Measurements from ENCODE around the gene SRGAP1. TPM values are rescaled to one million over a fixed set of nuclear protein-coding genes. Genes with fewer than 3 reads are reported as not detected.

Gene SRGAP1
- total RNA-seq, 2 experiments from 2014 or later: 0.02 TPM; not detected in 1

DNA sequence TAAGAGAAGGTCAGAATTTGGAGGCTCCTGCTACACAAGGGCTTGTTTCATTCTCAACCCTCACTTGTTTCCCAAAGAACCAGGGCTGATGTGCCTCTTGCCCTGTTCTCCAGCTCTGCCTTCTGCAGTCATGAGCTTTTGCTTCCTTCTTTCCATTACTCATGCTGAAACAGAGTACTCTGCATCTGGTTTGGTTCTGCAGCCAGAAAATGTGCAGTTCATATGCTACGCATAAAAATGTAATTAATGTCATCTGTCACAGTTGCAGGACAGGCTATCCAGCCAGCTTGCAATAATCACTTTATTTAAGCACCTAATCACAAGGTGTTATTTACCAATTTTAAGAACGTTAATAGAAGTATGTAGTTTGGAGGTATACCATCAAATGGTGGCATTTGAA lies 150.2 kb downstream of the SRGAP1 start:
- no peak overlapping the region for H3K4me3 Mint-ChIP-seq

GRCh38 chr12:63995512-63995911 lies 151.0 kb downstream of the SRGAP1 start:
- intact Hi-C loops (cut with micrococcal nuclease): no loop called here
- H3K4me3 Mint-ChIP-seq: no peak overlapping the region
- no peaks in the 10 kb centered on the region for H3K4me1 Mint-ChIP-seq (ENCODE audit: low read depth)
- H3K27ac Mint-ChIP-seq: no peak overlapping the region
- H3K27me3 Mint-ChIP-seq (ENCODE audit: low read depth): peaks cover 11% of the 10 kb centered on the region
- H3K9me3 Mint-ChIP-seq: no peaks in the 10 kb centered on the region
- DNase-seq: no peak
- no peaks in the 10 kb centered on the region for H3K36me3 Mint-ChIP-seq (ENCODE audit: low read depth)
- CTCF ChIA-PET: no interaction called here

More for the DNA sequence above, 150.2 kb downstream of the SRGAP1 start:
- Mint-ChIP-seq H3K36me3 (ENCODE audit: low read depth) (no peaks in the 10 kb centered on the region), H3K27me3 (ENCODE audit: low read depth) (peaks cover 10% of the 10 kb centered on the region), H3K4me1 (ENCODE audit: low read depth) (no peaks in the 10 kb centered on the region), H3K9me3 (no peaks in the 10 kb centered on the region), H3K27ac (no peak overlapping the region)
- no peak for DNase-seq
- CTCF ChIA-PET: no interaction called here
- intact Hi-C loops (cut with micrococcal nuclease): no loop called here

DNA sequence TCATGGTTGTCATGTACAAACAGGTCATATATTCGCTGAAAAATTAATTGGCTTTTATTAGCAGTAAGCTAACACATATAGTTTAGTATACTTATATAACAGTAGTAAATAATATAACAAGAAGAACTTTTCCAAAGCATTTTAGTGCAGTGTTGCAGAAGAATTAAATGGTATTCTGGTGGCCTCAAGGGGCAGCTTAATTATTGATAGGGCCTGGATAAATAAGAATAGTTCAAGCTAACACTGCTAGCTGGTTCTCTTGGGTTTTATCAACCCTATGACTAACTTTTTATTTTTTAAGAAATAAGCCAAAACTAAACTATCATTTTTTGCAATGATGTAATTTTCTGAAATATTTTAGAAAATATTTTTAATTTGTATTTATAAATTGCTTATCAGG lies 152.1 kb downstream of the SRGAP1 start:
- no peak overlapping the region for H3K27ac Mint-ChIP-seq
- DNase-seq: no peak
- intact Hi-C loops (cut with micrococcal nuclease): no loop called here
- peaks cover 13% of the 10 kb centered on the region for H3K27me3 Mint-ChIP-seq (ENCODE audit: low read depth)
- H3K36me3 Mint-ChIP-seq (ENCODE audit: low read depth): no peaks in the 10 kb centered on the region
- H3K9me3 Mint-ChIP-seq: no peaks in the 10 kb centered on the region
- CTCF ChIA-PET: no interaction called here
- no peak overlapping the region for H3K4me3 Mint-ChIP-seq
- no peaks in the 10 kb centered on the region for H3K4me1 Mint-ChIP-seq (ENCODE audit: low read depth)

DNA sequence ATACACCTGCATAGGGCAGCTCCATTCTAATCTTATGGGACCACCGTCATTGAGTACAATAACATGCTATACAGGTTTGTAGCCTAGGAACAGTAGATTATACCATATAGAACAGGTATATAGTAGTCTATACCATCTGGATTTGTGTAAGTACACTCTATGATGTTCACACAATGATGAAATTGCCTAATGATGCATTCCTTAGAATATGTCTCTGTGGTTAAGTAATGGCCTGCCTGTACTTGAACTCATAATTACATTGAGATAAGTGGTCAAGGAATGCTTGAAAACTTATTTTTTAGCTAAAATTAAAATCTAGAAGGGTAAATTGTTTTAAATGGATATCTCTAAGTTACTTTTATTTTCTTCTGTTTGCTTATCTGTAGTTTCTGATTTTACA lies 152.7 kb downstream of the SRGAP1 start:
- intact Hi-C loops (cut with micrococcal nuclease): no loop called here
- no peak for DNase-seq
- no peak overlapping the region for H3K27ac Mint-ChIP-seq
- peaks cover 13% of the 10 kb centered on the region for H3K27me3 Mint-ChIP-seq (ENCODE audit: low read depth)
- CTCF ChIA-PET: no interaction called here
- no peaks in the 10 kb centered on the region for H3K9me3 Mint-ChIP-seq
- no peaks in the 10 kb centered on the region for H3K36me3 Mint-ChIP-seq (ENCODE audit: low read depth)
- no peak overlapping the region for H3K4me3 Mint-ChIP-seq
- no peaks in the 10 kb centered on the region for H3K4me1 Mint-ChIP-seq (ENCODE audit: low read depth)

GRCh38 chr12:63998584-63998983 lies 154.1 kb downstream of the SRGAP1 start:
- H3K9me3 Mint-ChIP-seq: peaks cover 2% of the 10 kb centered on the region
- peaks cover 11% of the 10 kb centered on the region for H3K27me3 Mint-ChIP-seq (ENCODE audit: low read depth)
- H3K4me3 Mint-ChIP-seq: no peak overlapping the region
- no peaks in the 10 kb centered on the region for H3K4me1 Mint-ChIP-seq (ENCODE audit: low read depth)
- intact Hi-C loops (cut with micrococcal nuclease): no loop called here
- H3K36me3 Mint-ChIP-seq (ENCODE audit: low read depth): no peaks in the 10 kb centered on the region
- no peak overlapping the region for H3K27ac Mint-ChIP-seq
- CTCF ChIA-PET: no interaction called here
- DNase-seq: no peak

DNA sequence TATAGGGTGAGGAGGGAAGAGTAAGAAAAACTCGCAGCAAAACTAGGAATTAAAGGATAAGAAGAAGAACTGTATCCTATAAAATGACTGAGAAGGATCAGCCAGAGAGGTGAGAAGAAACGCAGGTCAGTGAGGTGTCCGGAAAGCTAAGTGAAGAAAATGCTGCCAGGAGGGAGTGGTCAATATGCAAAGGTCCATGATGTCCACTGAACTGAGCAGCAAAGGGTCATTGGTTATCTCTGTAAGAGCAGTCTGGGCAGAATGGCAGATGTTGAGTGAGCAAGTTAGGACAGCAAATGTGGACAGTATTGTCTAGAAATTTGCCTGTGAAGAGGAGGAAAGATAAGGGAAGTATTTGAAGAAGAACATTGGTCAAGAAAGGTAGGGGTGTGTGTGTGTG lies 155.4 kb downstream of the SRGAP1 start:
- Mint-ChIP-seq H3K4me1 (ENCODE audit: low read depth) (no peaks in the 10 kb centered on the region), H3K9me3 (peaks cover 2% of the 10 kb centered on the region), H3K36me3 (ENCODE audit: low read depth) (no peaks in the 10 kb centered on the region), H3K27ac (no peak overlapping the region), H3K27me3 (ENCODE audit: low read depth) (peaks cover 8% of the 10 kb centered on the region), H3K4me3 (no peak overlapping the region)
- intact Hi-C loops (cut with micrococcal nuclease): no loop called here
- no peak for DNase-seq
- CTCF ChIA-PET: no interaction called here

GRCh38 chr12:64001439-64001838 lies 156.9 kb downstream of the SRGAP1 start:
- CTCF ChIA-PET: no interaction called here
- DNase-seq: no peak

GRCh38 chr12:64004641-64005040 lies 160.1 kb downstream of the SRGAP1 start:
- Mint-ChIP-seq H3K27ac (no peak overlapping the region), H3K4me1 (ENCODE audit: low read depth) (no peaks in the 10 kb centered on the region), H3K27me3 (ENCODE audit: low read depth) (peaks cover 4% of the 10 kb centered on the region), H3K36me3 (ENCODE audit: low read depth) (no peaks in the 10 kb centered on the region), H3K4me3 (no peak overlapping the region), H3K9me3 (peaks cover 2% of the 10 kb centered on the region)
- DNase-seq: no peak
- CTCF ChIA-PET: no interaction called here
- intact Hi-C loops (cut with micrococcal nuclease): no loop called here

More at GRCh38 chr12:64001439-64001838, 156.9 kb downstream of the SRGAP1 start:
- no peak overlapping the region for H3K27ac Mint-ChIP-seq
- peaks cover 8% of the 10 kb centered on the region for H3K27me3 Mint-ChIP-seq (ENCODE audit: low read depth)
- no peaks in the 10 kb centered on the region for H3K36me3 Mint-ChIP-seq (ENCODE audit: low read depth)
- peaks cover 2% of the 10 kb centered on the region for H3K9me3 Mint-ChIP-seq
- H3K4me3 Mint-ChIP-seq: no peak overlapping the region
- intact Hi-C loops (cut with micrococcal nuclease): no loop called here
- no peaks in the 10 kb centered on the region for H3K4me1 Mint-ChIP-seq (ENCODE audit: low read depth)

DNA sequence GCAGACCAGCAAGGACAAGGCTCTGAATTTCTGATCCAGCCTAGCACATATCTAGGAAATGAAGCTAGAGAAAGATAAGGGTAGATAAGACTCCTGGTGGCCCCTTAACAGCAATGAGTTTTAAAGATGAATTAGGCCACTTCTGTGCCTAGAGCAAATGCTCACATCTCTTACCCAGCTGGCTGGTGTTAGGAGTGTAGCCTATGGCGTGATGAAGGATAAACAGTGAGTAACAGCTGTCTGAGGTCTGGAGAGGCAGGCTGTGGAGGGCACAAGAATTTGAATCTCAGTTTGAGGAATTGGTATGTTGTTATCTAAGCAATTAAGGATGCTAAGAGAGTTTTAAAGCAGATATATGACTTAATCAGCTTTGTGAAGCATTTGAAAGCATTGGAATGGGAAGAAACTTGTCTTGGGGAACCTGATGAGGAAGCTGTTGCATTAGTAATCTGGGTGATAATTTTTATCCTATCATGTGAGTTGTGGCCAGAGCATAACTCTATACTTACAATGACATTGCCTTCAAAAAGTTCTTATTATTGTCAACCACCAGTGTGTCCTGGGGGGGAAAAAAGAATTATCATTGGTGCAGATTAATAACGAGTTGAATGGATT lies 161.8 kb downstream of the SRGAP1 start:
- peaks cover 2% of the 10 kb centered on the region for H3K9me3 Mint-ChIP-seq
- intact Hi-C loops (cut with micrococcal nuclease): no loop called here
- CTCF ChIA-PET: no interaction called here
- no peaks in the 10 kb centered on the region for H3K36me3 Mint-ChIP-seq (ENCODE audit: low read depth)
- no peaks in the 10 kb centered on the region for H3K4me1 Mint-ChIP-seq (ENCODE audit: low read depth)
- H3K27ac Mint-ChIP-seq: no peak overlapping the region
- H3K27me3 Mint-ChIP-seq (ENCODE audit: low read depth): no peaks in the 10 kb centered on the region
- no peak overlapping the region for H3K4me3 Mint-ChIP-seq
- DNase-seq: no peak

GRCh38 chr12:64007853-64008252 lies 163.4 kb downstream of the SRGAP1 start:
- Mint-ChIP-seq H3K4me3 (no peak overlapping the region), H3K9me3 (peaks cover under 1% of the 10 kb centered on the region), H3K27ac (no peak overlapping the region), H3K27me3 (ENCODE audit: low read depth) (no peaks in the 10 kb centered on the region), H3K36me3 (ENCODE audit: low read depth) (no peaks in the 10 kb centered on the region), H3K4me1 (ENCODE audit: low read depth) (no peaks in the 10 kb centered on the region)
- CTCF ChIA-PET: no interaction called here
- no peak for DNase-seq
- intact Hi-C loops (cut with micrococcal nuclease): no loop called here

DNA sequence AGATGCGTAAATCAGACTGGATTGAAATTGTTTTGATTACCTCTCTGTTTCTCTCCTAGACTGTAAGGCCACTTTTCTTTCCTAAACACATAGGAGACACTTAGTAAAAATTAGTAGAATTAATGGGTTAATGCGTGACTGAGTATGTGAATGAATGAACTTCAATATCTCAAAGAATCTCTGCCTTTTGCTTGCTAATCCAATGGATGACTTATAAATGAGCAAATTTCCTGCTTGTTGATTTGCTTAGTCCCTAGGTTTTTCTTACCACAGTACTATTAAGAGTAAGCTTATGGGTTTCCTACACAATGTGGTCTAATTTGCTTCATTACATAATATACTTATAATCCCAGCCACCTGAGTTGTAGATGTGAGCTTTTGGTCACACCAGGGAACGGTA lies 164.1 kb downstream of the SRGAP1 start:
- H3K4me3 Mint-ChIP-seq: no peak overlapping the region
- CTCF ChIA-PET: no interaction called here
- no peaks in the 10 kb centered on the region for H3K36me3 Mint-ChIP-seq (ENCODE audit: low read depth)
- no peak for DNase-seq
- no peak overlapping the region for H3K27ac Mint-ChIP-seq
- H3K27me3 Mint-ChIP-seq (ENCODE audit: low read depth): no peaks in the 10 kb centered on the region
- intact Hi-C loops (cut with micrococcal nuclease): no loop called here
- H3K9me3 Mint-ChIP-seq: no peaks in the 10 kb centered on the region
- H3K4me1 Mint-ChIP-seq (ENCODE audit: low read depth): no peaks in the 10 kb centered on the region

DNA sequence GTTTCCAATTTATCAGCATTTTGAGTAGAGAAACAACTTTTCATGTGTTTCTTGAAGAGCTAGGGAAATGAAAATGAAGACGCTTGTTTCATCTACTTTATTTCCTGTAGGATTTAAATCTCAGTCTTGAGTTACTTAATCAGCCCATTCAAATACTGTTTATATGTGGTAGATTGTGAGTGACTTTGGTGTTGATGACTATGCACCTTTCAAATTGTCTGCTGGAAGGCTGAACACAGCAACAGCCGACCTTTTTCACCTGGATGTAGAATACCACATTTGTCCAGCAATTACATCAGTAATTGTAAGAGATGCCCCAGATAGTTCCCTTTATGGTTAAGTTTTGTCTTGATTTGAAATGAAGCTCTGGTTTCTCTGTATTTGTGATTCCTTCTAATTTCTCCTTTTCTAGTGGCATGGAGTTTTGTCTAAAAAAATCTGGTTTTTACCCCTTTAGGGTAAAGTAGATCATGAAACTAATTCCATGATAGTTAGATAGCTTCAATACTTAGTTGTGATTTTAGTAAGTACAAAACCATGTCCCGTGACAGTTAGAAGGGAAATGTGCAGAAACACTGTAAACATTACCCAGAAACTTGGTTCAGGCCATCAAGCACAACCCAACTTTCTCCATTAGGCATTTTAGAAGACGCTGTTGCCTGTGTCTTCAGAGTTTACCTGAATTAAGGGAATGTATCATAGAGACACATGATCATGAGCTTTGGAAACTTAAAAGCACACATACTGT lies 165.0 kb downstream of the SRGAP1 start:
- CTCF ChIA-PET: no interaction called here
- Mint-ChIP-seq H3K27me3 (ENCODE audit: low read depth) (no peaks in the 10 kb centered on the region), H3K27ac (no peak overlapping the region), H3K36me3 (ENCODE audit: low read depth) (no peaks in the 10 kb centered on the region), H3K9me3 (no peaks in the 10 kb centered on the region), H3K4me1 (ENCODE audit: low read depth) (no peaks in the 10 kb centered on the region), H3K4me3 (no peak overlapping the region)
- intact Hi-C loops (cut with micrococcal nuclease): no loop called here
- DNase-seq: no peak

DNA sequence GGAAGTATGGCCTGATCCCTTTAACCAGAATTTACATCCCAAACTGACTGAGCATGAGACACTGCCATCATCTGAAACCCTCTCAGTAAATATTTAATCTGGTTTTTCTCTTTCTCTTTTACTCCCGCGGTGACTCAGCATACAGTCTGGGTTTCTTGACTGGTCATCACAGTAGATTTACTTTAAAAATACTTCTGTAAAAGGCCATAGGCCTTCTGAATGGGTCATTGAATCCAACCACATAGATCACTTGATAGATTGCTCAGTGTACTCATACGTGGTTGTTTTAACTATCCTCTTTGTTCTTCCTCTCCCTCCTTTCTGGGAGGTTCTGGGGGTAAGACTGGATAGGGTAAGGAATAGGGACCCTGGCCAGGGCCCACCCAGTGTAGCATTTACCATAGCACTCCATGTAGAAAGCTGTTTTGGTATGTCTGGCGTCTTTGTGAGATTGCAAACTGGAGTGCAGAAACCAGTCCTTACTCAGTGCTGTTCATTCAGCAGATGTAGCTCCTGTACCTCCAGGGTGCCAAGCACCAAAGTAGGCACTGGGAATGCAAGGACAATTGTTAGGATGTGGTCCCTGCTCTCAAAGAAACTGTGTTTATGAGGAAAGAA lies 165.7 kb downstream of the SRGAP1 start:
- H3K4me1 Mint-ChIP-seq (ENCODE audit: low read depth): no peaks in the 10 kb centered on the region
- H3K27me3 Mint-ChIP-seq (ENCODE audit: low read depth): no peaks in the 10 kb centered on the region
- intact Hi-C loops (cut with micrococcal nuclease): no loop called here
- H3K9me3 Mint-ChIP-seq: no peaks in the 10 kb centered on the region
- no peak for DNase-seq
- CTCF ChIA-PET: no interaction called here
- H3K4me3 Mint-ChIP-seq: no peak overlapping the region
- no peak overlapping the region for H3K27ac Mint-ChIP-seq
- H3K36me3 Mint-ChIP-seq (ENCODE audit: low read depth): no peaks in the 10 kb centered on the region
